ENCODE results near the gene AREG. TPM values are rescaled to one million over a fixed set of nuclear protein-coding genes. Genes with fewer than 3 reads are reported as not detected.

The AREG gene
- total and polyA plus RNA-seq, 4 experiments from 2014 or later: 0.44 to 8.3 (median 0.96) TPM

GRCh38 chr4:74450298-74450683, 5.4 kb downstream of the AREG start:
- peaks cover 4% of the 10 kb centered on the region for H3K4me1 ChIP-seq (ENCODE audit: insufficient read depth, low read length)
- Mint-ChIP-seq H3K36me3 (peaks cover under 1 to 7% of the 10 kb centered on the region in 2 donors), H3K27me3 (peaks cover 2 to 3% of the 10 kb centered on the region in 2 donors), H3K27ac (no peak overlapping the region), H3K4me1 (peaks cover 2 to 4% (median 3%) of the 10 kb centered on the region in 4 donors), H3K4me3 (no peak overlapping the region), H3K9me3 (no peaks in the 10 kb centered on the region)
- no peak overlapping the region for H3K4me3 ChIP-seq (ENCODE audit: low read length in 2 of 2)
- intact Hi-C loops (cut with micrococcal nuclease): no loop called here
- no peak overlapping the region for H3K27ac ChIP-seq (ENCODE audit: low read depth, low read length)
- H3K9me3 ChIP-seq (ENCODE audit: control insufficient read depth in 1 of 2, low read length in 2 of 2): no peaks in the 10 kb centered on the region
- no peaks in the 10 kb centered on the region for H3K36me3 ChIP-seq (ENCODE audit: insufficient read depth, low read length)
- POLR2A ChIA-PET (ENCODE audit: partially characterized antibody): no interaction called here
- CTCF ChIA-PET (ENCODE audit: partially characterized antibody): interaction anchor here (1.4 kb wide), 1 partner anchor 72 kb away, joined by 4 read pairs; no protein-coding TSS in a partner anchor
- no peak for DNase-seq
- H3K27me3 ChIP-seq (ENCODE audit: insufficient read depth, low read length): no peaks in the 10 kb centered on the region

DNA sequence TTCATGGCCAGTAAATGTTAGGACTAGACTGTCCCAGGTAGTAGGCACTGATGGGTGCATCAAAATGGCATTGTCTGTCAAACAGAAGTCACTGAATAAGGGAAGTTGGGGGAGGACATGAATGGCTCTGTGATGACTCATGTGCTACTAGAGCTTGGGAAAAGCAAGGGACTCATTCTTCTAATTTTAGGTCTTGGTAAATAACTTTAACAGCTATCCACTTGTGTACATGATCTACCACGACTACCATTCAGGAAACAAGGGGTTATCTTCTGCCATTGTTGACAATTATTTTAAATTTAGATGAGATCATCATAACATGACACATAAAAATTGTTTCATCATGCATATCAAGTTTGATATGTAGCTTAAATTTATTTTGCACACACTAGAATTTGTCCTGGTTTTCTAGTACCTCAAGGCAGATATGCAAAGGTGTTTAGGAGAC, 6.3 kb downstream of the AREG start:
- no peak overlapping the region for H3K27ac Mint-ChIP-seq
- H3K27me3 Mint-ChIP-seq: peaks cover 2 to 4% of the 10 kb centered on the region in 2 donors
- intact Hi-C loops (cut with micrococcal nuclease): no loop called here
- H3K36me3 Mint-ChIP-seq: peaks cover 0 to 7% of the 10 kb centered on the region in 2 donors
- H3K4me1 Mint-ChIP-seq: no peaks in the 10 kb centered on the region
- Histone ChIP-seq H3K27ac (ENCODE audit: low read depth, low read length) (no peak overlapping the region), H3K4me3 (ENCODE audit: low read length in 2 of 2) (no peak overlapping the region), H3K36me3 (ENCODE audit: insufficient read depth, low read length) (no peaks in the 10 kb centered on the region), H3K9me3 (ENCODE audit: control insufficient read depth in 1 of 2, low read length in 2 of 2) (no peaks in the 10 kb centered on the region), H3K27me3 (ENCODE audit: insufficient read depth, low read length) (no peaks in the 10 kb centered on the region), H3K4me1 (ENCODE audit: insufficient read depth, low read length) (no peaks in the 10 kb centered on the region)
- no peak overlapping the region for H3K4me3 Mint-ChIP-seq
- no peak for DNase-seq
- ChIA-PET POLR2A (ENCODE audit: partially characterized antibody) (no interaction called here), CTCF (ENCODE audit: partially characterized antibody) (no interaction called here)
- H3K9me3 Mint-ChIP-seq: no peaks in the 10 kb centered on the region

- no peaks in the 10 kb centered on the region for H3K9me3 ChIP-seq (ENCODE audit: control insufficient read depth in 1 of 2, low read length in 2 of 2)
- peaks cover 3 to 5% of the 10 kb centered on the region in 2 donors for H3K27me3 Mint-ChIP-seq
- no peak overlapping the region for H3K27ac Mint-ChIP-seq
- DNase-seq: no peak
- no peaks in the 10 kb centered on the region for H3K4me1 Mint-ChIP-seq
- H3K4me1 ChIP-seq (ENCODE audit: insufficient read depth, low read length): no peaks in the 10 kb centered on the region
- H3K9me3 Mint-ChIP-seq: no peaks in the 10 kb centered on the region
- peaks cover 0 to 7% of the 10 kb centered on the region in 2 donors for H3K36me3 Mint-ChIP-seq
- intact Hi-C loops (cut with micrococcal nuclease): no loop called here
- H3K4me3 ChIP-seq (ENCODE audit: low read length in 2 of 2): no peak overlapping the region
- no peak overlapping the region for H3K27ac ChIP-seq (ENCODE audit: low read depth, low read length)
- no peak overlapping the region for H3K4me3 Mint-ChIP-seq
- H3K36me3 ChIP-seq (ENCODE audit: insufficient read depth, low read length): no peaks in the 10 kb centered on the region
- H3K27me3 ChIP-seq (ENCODE audit: insufficient read depth, low read length): no peaks in the 10 kb centered on the region
- POLR2A ChIA-PET (ENCODE audit: partially characterized antibody): no interaction called here
- CTCF ChIA-PET (ENCODE audit: partially characterized antibody): no interaction called here
These were observed 8.2 kb downstream of the AREG start for GRCh38 chr4:74453037-74453635.

- POLR2A ChIA-PET (ENCODE audit: partially characterized antibody): no interaction called here
These were observed 9.2 kb downstream of the AREG start for GRCh38 chr4:74453829-74454742.

GRCh38 chr4:74455361-74456055, 10.6 kb downstream of the AREG start:
- no peaks in the 10 kb centered on the region for H3K27me3 ChIP-seq (ENCODE audit: insufficient read depth, low read length)
- no peaks in the 10 kb centered on the region for H3K4me1 Mint-ChIP-seq
- H3K27me3 Mint-ChIP-seq: peaks cover 1 to 5% of the 10 kb centered on the region in 2 donors
- CTCF ChIA-PET (ENCODE audit: partially characterized antibody): interaction anchor here (1.3 kb wide), 1 partner anchor 76 kb away, joined by 3 read pairs; no protein-coding TSS in a partner anchor
- H3K9me3 Mint-ChIP-seq: peaks cover 0 to 11% (median 7%) of the 10 kb centered on the region in 8 donors
- POLR2A ChIA-PET (ENCODE audit: partially characterized antibody): no interaction called here
- no peak overlapping the region for H3K4me3 ChIP-seq (ENCODE audit: low read length in 2 of 2)
- H3K36me3 ChIP-seq (ENCODE audit: insufficient read depth, low read length): no peaks in the 10 kb centered on the region
- DNase-seq: no peak
- H3K36me3 Mint-ChIP-seq: peaks cover 0 to 7% of the 10 kb centered on the region in 2 donors
- H3K9me3 ChIP-seq (ENCODE audit: control insufficient read depth in 1 of 2, low read length in 2 of 2): no peaks in the 10 kb centered on the region
- H3K4me3 Mint-ChIP-seq: no peak overlapping the region
- no peak overlapping the region for H3K27ac Mint-ChIP-seq
- H3K4me1 ChIP-seq (ENCODE audit: insufficient read depth, low read length): no peaks in the 10 kb centered on the region
- intact Hi-C loops (cut with micrococcal nuclease): no loop called here
- no peak overlapping the region for H3K27ac ChIP-seq (ENCODE audit: low read depth, low read length)

More at GRCh38 chr4:74453829-74454742, 9.2 kb downstream of the AREG start:
- no peaks in the 10 kb centered on the region for H3K36me3 ChIP-seq (ENCODE audit: insufficient read depth, low read length)
- CTCF ChIA-PET (ENCODE audit: partially characterized antibody): no interaction called here
- Mint-ChIP-seq H3K4me3 (no peak overlapping the region), H3K27ac (no peak overlapping the region), H3K36me3 (peaks cover 0 to 7% of the 10 kb centered on the region in 2 donors), H3K4me1 (no peaks in the 10 kb centered on the region), H3K9me3 (peaks cover 0 to 2% (median 0%) of the 10 kb centered on the region in 8 donors), H3K27me3 (peaks cover 3 to 5% of the 10 kb centered on the region in 2 donors)
- no peaks in the 10 kb centered on the region for H3K4me1 ChIP-seq (ENCODE audit: insufficient read depth, low read length)
- H3K9me3 ChIP-seq (ENCODE audit: control insufficient read depth in 1 of 2, low read length in 2 of 2): no peaks in the 10 kb centered on the region
- intact Hi-C loops (cut with micrococcal nuclease): no loop called here
- no peak overlapping the region for H3K27ac ChIP-seq (ENCODE audit: low read depth, low read length)
- DNase-seq: no peak
- H3K27me3 ChIP-seq (ENCODE audit: insufficient read depth, low read length): no peaks in the 10 kb centered on the region
- no peak overlapping the region for H3K4me3 ChIP-seq (ENCODE audit: low read length in 2 of 2)

DNA sequence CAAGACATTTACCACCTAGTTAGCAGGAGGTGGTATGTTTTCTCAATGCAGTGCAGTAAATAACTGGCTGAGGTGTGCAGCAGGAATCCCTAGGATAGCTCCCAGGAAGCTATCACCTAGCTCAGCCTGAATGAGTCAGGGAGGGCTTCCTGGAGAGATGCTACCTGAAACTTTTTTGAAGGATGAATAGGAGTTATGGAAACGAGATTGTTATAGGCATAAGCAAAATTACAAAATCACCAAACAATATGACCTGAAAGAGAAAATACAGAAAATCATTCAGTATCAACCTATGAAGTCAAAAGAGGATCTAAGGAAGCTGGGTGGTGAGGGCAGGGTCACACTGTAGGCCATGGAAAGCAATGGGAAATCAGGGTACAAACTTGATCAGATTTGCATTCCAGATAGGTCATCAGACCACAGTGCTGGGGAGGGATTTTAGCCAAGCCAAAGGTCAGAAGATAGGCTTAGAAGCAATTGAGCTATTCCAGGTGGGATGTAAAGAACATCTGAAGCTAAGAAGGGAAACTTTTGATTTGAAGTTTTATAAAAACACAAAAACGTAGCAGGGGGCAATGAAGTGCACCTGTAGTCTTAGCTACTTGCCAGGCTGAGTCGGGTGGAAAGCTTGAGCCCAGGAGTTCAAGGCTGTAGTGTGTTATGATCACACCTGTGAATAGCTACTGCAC, 11.3 kb downstream of the AREG start:
- no peak overlapping the region for H3K27ac Mint-ChIP-seq
- CTCF ChIA-PET (ENCODE audit: partially characterized antibody): interaction anchor here (1.3 kb wide), 1 partner anchor 77 kb away, joined by 3 read pairs; no protein-coding TSS in a partner anchor
- H3K27me3 Mint-ChIP-seq: peaks cover 1 to 5% of the 10 kb centered on the region in 2 donors
- DNase-seq: no peak
- intact Hi-C loops (cut with micrococcal nuclease): no loop called here
- Histone ChIP-seq H3K9me3 (ENCODE audit: control insufficient read depth in 1 of 2, low read length in 2 of 2) (no peaks in the 10 kb centered on the region), H3K4me3 (ENCODE audit: low read length in 2 of 2) (no peak overlapping the region), H3K36me3 (ENCODE audit: insufficient read depth, low read length) (no peaks in the 10 kb centered on the region), H3K27ac (ENCODE audit: low read depth, low read length) (no peak overlapping the region), H3K27me3 (ENCODE audit: insufficient read depth, low read length) (no peaks in the 10 kb centered on the region), H3K4me1 (ENCODE audit: insufficient read depth, low read length) (no peaks in the 10 kb centered on the region)
- no peak overlapping the region for H3K4me3 Mint-ChIP-seq
- no peaks in the 10 kb centered on the region for H3K4me1 Mint-ChIP-seq
- POLR2A ChIA-PET (ENCODE audit: partially characterized antibody): no interaction called here
- peaks cover 0 to 12% (median 8%) of the 10 kb centered on the region in 8 donors for H3K9me3 Mint-ChIP-seq
- H3K36me3 Mint-ChIP-seq: peaks cover 0 to 7% of the 10 kb centered on the region in 2 donors
